Osteocyte (in vitro differentiated cells): ENCODE measurements around the gene ARHGAP42. TPM values are rescaled to one million over a fixed set of nuclear protein-coding genes. Genes with fewer than 3 reads are reported as not detected.

Source experiments
- DNase-seq: peaks from one replicate; pipeline ENCODE4 v3.0.0; 2021; ENCODE audit warnings: mixed read lengths; ENCODE audit not compliant: unreplicated experiment; ENCODE audit errors: extremely low spot score
- H3K27ac Mint-ChIP-seq: one replicate; pipeline ENCODE4 v1.8.0; 2021; ENCODE audit warnings: mild to moderate bottlenecking, mixed read lengths; ENCODE audit not compliant: unreplicated experiment
- H3K27me3 Mint-ChIP-seq: one replicate; pipeline ENCODE4 v1.8.0; 2021; ENCODE audit warnings: mixed read lengths; ENCODE audit not compliant: unreplicated experiment
- H3K36me3 Mint-ChIP-seq: one replicate; pipeline ENCODE4 v1.8.0; 2021; ENCODE audit warnings: mixed read lengths; ENCODE audit not compliant: unreplicated experiment
- H3K4me1 Mint-ChIP-seq: one replicate; pipeline ENCODE4 v1.8.0; 2021; ENCODE audit warnings: mixed read lengths; ENCODE audit not compliant: unreplicated experiment
- H3K4me3 Mint-ChIP-seq: one replicate; pipeline ENCODE4 v1.8.0; 2021; ENCODE audit warnings: mild to moderate bottlenecking, moderate library complexity, mixed read lengths; ENCODE audit not compliant: unreplicated experiment
- H3K9me3 Mint-ChIP-seq: one replicate; pipeline ENCODE4 v1.8.0; 2021; ENCODE audit warnings: mixed read lengths; ENCODE audit not compliant: unreplicated experiment
- CTCF ChIP-seq: fragments of 200-600 bp; sonication (generic); IDR thresholded peaks from 2 replicates; pipeline ENCODE4 v1.5.0; 2021; ENCODE audit warnings: antibody characterized with exemption, mild to moderate bottlenecking, moderate library complexity
- total RNA-seq: library from RNA; stranded (reverse); gene quantifications from 2 replicates; pipeline ENCODE4 v1.2.1, GENCODE V29; 2021

The ARHGAP42 gene
- total RNA-seq, 1 donor from 2014 or later, result 12.7 TPM

DNA sequence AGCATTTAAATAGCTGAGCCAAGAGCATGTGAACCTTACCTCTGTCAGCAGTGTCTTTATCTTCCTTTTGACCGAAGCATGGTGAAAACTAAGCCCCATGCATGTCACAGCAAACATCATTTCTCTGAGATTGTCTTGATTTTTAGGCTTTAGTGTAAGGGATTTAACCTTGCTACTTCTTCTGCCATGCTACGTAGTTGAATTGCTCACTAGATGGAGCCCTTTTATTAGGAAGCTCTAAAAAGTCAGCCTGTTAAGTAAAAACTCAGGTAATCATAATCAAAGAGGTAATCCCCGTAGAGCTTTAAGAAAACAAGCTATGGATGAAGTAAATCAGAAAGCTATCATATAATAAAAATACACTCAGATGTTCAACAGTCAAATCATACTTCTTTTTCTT is 293.1 kb downstream of the ARHGAP42 start:
- no peak overlapping the region for H3K4me3 Mint-ChIP-seq
- no peak overlapping the region for H3K27ac Mint-ChIP-seq
- peaks cover 30% of the 10 kb centered on the region for H3K36me3 Mint-ChIP-seq
- DNase-seq, result no peak
- H3K9me3 Mint-ChIP-seq, result no peaks in the 10 kb centered on the region
- no peaks in the 10 kb centered on the region for H3K4me1 Mint-ChIP-seq
- no peaks in the 10 kb centered on the region for H3K27me3 Mint-ChIP-seq
- peak; percentile 41 for TF ChIP-seq CTCF

- H3K4me3 Mint-ChIP-seq, result no peak overlapping the region
- no peak overlapping the region for H3K27ac Mint-ChIP-seq
- no peaks in the 10 kb centered on the region for H3K9me3 Mint-ChIP-seq
- no peaks in the 10 kb centered on the region for H3K4me1 Mint-ChIP-seq
- DNase-seq, result no peak
- TF ChIP-seq CTCF, result no peak
- H3K36me3 Mint-ChIP-seq, result peaks cover 31% of the 10 kb centered on the region
- H3K27me3 Mint-ChIP-seq, result no peaks in the 10 kb centered on the region
Measured at GRCh38 chr11:100981196-100981824, 294.2 kb downstream of the ARHGAP42 start.

- TF ChIP-seq CTCF, result no peak
- DNase-seq, result no peak
- Mint-ChIP-seq H3K9me3 (no peaks in the 10 kb centered on the region), H3K27ac (no peak overlapping the region), H3K27me3 (no peaks in the 10 kb centered on the region), H3K36me3 (peaks cover 14% of the 10 kb centered on the region), H3K4me3 (no peak overlapping the region), H3K4me1 (no peaks in the 10 kb centered on the region)
Measured at GRCh38 chr11:100984668-100985067, 297.6 kb downstream of the ARHGAP42 start.

- H3K27me3 Mint-ChIP-seq, result no peaks in the 10 kb centered on the region
- no peak for TF ChIP-seq CTCF
- H3K4me3 Mint-ChIP-seq, result no peak overlapping the region
- DNase-seq, result no peak
- no peak overlapping the region for H3K27ac Mint-ChIP-seq
- H3K9me3 Mint-ChIP-seq, result no peaks in the 10 kb centered on the region
- H3K4me1 Mint-ChIP-seq, result no peaks in the 10 kb centered on the region
- peaks cover 6% of the 10 kb centered on the region for H3K36me3 Mint-ChIP-seq
Measured at GRCh38 chr11:100990931-100991330, 303.8 kb downstream of the ARHGAP42 start.

DNA sequence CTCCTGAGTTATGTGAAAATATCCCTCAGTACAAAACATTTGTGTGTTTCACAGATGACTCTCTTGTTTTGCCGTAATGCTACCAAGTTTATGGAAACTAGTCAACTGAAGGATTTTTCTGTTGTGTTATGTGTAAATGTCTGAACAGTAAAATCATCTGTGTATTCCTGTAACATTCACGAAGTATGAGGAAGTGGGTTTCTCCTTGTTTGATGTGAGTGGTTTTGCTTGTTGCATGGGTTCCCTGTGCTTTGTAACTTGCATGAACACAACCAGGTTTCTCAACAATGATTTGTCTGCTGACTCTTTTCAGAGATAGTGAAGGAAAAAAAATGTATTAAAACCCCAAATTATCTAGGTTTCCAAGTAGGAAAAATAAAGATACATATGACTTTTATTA is 304.5 kb downstream of the ARHGAP42 start:
- DNase-seq, result no peak
- no peak overlapping the region for H3K27ac Mint-ChIP-seq
- no peaks in the 10 kb centered on the region for H3K4me1 Mint-ChIP-seq
- no peaks in the 10 kb centered on the region for H3K27me3 Mint-ChIP-seq
- H3K4me3 Mint-ChIP-seq, result no peak overlapping the region
- no peaks in the 10 kb centered on the region for H3K9me3 Mint-ChIP-seq
- no peak for TF ChIP-seq CTCF
- peaks cover 1% of the 10 kb centered on the region for H3K36me3 Mint-ChIP-seq
